OCI-LY7 (cell line): ENCODE results near the gene NEDD4. TPM values are rescaled to one million over a fixed set of nuclear protein-coding genes. Genes with fewer than 3 reads are reported as not detected.

Source experiments
- BruUV-seq: library from RNA; stranded (reverse); fragments of 400-500 nt; replicated peaks from 2 replicates; lab custom pipeline; 2021; lab: Mats Ljungman, UMichigan
- CTCF ChIA-PET: fragments of 300-600 bp; sonication (Branson Sonifier 250); formaldehyde crosslinking; loops from one replicate; lab custom pipeline; 2022; ENCODE audit warnings: antibody characterized with exemption; ENCODE audit not compliant: unreplicated experiment; lab: Charles Lee
- POLR2A ChIA-PET: fragments of 300-600 bp; sonication (Branson Sonifier 250); formaldehyde crosslinking; loops from one replicate; lab custom pipeline; 2022; ENCODE audit warnings: antibody characterized with exemption; lab: Charles Lee
- DNase-seq: peaks from one replicate; pipeline ENCODE4 v3.0.0-alpha.2; 2015; ENCODE audit warnings: low spot score
- H2AFZ ChIP-seq: fragments of 200-600 bp; sonication (generic), shearing (Covaris generic); 2 replicates; pipeline ENCODE4 v1.6.1; 2014; ENCODE audit warnings: mild to moderate bottlenecking, antibody characterized with exemption, low read length, moderate library complexity
- H3K27ac ChIP-seq: fragments of 200-600 bp; sonication (generic); 2 replicates; pipeline ENCODE4 v1.5.1; 2014; ENCODE audit warnings: mixed run types, low read depth, mild to moderate bottlenecking, moderate library complexity, low read length, inconsistent platforms; ENCODE audit not compliant: poor library complexity, severe bottlenecking
- H3K36me3 ChIP-seq: fragments of 200-600 bp; sonication (generic); 2 replicates; pipeline ENCODE4 v1.6.1; 2014; ENCODE audit warnings: mild to moderate bottlenecking, antibody characterized with exemption, low read length, moderate library complexity, mixed read lengths; ENCODE audit not compliant: insufficient read depth
- H3K4me1 ChIP-seq: fragments of 200-600 bp; sonication (generic); 2 replicates; pipeline ENCODE4 v1.5.1; 2014; ENCODE audit warnings: mild to moderate bottlenecking, low read length; ENCODE audit not compliant: insufficient read depth, poor library complexity, severe bottlenecking
- H3K4me2 ChIP-seq: fragments of 200-600 bp; sonication (generic); 2 replicates; pipeline ENCODE4 v1.6.1; 2014; ENCODE audit warnings: mild to moderate bottlenecking, low read length
- H3K4me3 ChIP-seq: fragments of 200-600 bp; sonication (generic); 2 replicates; pipeline ENCODE4 v1.5.1; 2014; ENCODE audit warnings: mild to moderate bottlenecking, low read depth, low read length; ENCODE audit not compliant: poor library complexity, severe bottlenecking
- H3K79me2 ChIP-seq: fragments of 200-600 bp; sonication (generic); 2 replicates; pipeline ENCODE4 v1.6.1; 2016; ENCODE audit warnings: low read depth, mild to moderate bottlenecking, low read length, moderate library complexity, mixed read lengths; ENCODE audit not compliant: insufficient read depth
- H3K9me2 ChIP-seq: fragments of 200-600 bp; sonication (generic); 2 replicates; pipeline ENCODE4 v1.6.1; 2016; ENCODE audit warnings: mild to moderate bottlenecking, low read length, mixed read lengths; ENCODE audit not compliant: insufficient read depth
- H3K9me3 ChIP-seq: fragments of 200-600 bp; sonication (generic); 2 replicates; pipeline ENCODE4 v1.6.1; 2014; ENCODE audit warnings: mild to moderate bottlenecking, mixed run types, low read length, mixed read lengths
- H4K20me1 ChIP-seq: fragments of 200-600 bp; sonication (generic); 2 replicates; pipeline ENCODE4 v1.6.1; 2014; ENCODE audit warnings: mild to moderate bottlenecking, antibody characterized with exemption, low read length, moderate library complexity, mixed read lengths; ENCODE audit not compliant: insufficient read depth
- EZH2phosphoT487 ChIP-seq: fragments of 200-600 bp; sonication (generic); IDR thresholded peaks from 2 replicates; pipeline ENCODE4 v1.6.1; 2018; ENCODE audit warnings: low read depth, borderline replicate concordance, mild to moderate bottlenecking, mixed run types, antibody characterized with exemption, low read length, moderate library complexity, mixed read lengths
- intact Hi-C: fragments of 100-400 bp; cut with micrococcal nuclease; formaldehyde crosslinking; loops from one replicate; pipeline ENCODE4 v1.10.0; 2022; ENCODE audit not compliant: unreplicated experiment
- total RNA-seq, 2 experiments: library from RNA; depleted of rRNA in 1 of 2; stranded (reverse); fragments of >200 nt in 1 of 2; shearing (Covaris generic) in 1 of 2; gene quantifications; 2 replicates each; pipeline ENCODE4 v1.2.3, GENCODE V29; 2014 to 2022
- TF ChIP-seq, protein P1 (sequence below): fragments of 200-600 bp; sonication (generic); conservative IDR thresholded peaks from 2 replicates; pipeline ENCODE4 v1.5.1; 2014; ENCODE audit warnings: mild to moderate bottlenecking, antibody characterized with exemption, low read length, moderate library complexity, mixed read lengths

Gene NEDD4
- total RNA-seq, 2 experiments from 2014 or later: 4.8 to 12.7 TPM

DNA sequence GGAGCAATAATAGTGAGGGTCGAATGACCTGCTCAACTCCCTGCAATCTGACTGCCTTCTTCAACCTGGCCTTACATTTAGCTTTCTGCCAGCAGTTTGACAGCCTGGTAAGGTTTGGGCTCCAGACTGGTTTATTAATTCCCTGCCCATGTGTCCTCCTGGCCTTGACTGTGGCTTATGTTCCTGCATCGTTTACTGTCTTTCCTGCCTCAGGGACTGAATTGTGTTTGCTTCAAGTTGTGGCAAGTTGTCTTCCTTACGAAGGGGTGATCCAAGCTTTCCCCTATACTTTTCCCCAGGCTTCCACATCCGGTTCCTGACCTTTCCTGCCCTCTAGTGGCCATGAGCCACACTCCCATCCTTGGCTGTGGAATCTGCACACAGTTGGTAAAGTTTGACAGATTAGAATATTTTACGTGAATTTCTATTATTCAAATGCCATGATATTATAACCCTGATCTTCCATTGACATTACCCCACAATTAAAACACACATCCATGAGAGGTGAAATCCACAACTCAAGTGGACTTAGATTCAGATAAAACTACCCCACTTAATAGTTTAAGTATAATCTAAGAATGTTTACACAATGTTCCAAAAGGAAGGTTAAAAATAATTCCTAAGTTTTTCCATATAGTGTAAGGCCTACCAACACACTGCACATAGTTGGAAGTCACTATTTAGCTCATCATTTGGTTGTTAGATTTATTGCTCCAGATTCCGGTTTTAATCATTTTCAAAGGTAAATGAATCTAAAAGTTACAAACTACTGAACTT, 95.7 kb downstream of the NEDD4 start:
- no peak overlapping the region for H2AFZ ChIP-seq
- DNase-seq: peak; percentile 14
- no peak for TF ChIP-seq EZH2phosphoT487
- TF ChIP-seq, protein P1, sequence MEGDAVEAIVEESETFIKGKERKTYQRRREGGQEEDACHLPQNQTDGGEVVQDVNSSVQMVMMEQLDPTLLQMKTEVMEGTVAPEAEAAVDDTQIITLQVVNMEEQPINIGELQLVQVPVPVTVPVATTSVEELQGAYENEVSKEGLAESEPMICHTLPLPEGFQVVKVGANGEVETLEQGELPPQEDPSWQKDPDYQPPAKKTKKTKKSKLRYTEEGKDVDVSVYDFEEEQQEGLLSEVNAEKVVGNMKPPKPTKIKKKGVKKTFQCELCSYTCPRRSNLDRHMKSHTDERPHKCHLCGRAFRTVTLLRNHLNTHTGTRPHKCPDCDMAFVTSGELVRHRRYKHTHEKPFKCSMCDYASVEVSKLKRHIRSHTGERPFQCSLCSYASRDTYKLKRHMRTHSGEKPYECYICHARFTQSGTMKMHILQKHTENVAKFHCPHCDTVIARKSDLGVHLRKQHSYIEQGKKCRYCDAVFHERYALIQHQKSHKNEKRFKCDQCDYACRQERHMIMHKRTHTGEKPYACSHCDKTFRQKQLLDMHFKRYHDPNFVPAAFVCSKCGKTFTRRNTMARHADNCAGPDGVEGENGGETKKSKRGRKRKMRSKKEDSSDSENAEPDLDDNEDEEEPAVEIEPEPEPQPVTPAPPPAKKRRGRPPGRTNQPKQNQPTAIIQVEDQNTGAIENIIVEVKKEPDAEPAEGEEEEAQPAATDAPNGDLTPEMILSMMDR: peak; percentile 91
- H4K20me1 ChIP-seq: no peaks in the 10 kb centered on the region
- no peaks in the 10 kb centered on the region for H3K9me3 ChIP-seq
- CTCF ChIA-PET: interaction anchor here (0.5 to 0.6 kb wide), 3 partner anchors 204 to 380 kb away, joined by 3 to 4 read pairs (median 4); no protein-coding TSS in a partner anchor
- intact Hi-C loops: no loop called here
- no peaks in the 10 kb centered on the region for H3K9me2 ChIP-seq
- H3K4me3 ChIP-seq: no peak overlapping the region
- no peaks in the 10 kb centered on the region for H3K36me3 ChIP-seq
- H3K4me2 ChIP-seq: no peak overlapping the region
- no peaks in the 10 kb centered on the region for H3K4me1 ChIP-seq
- H3K27ac ChIP-seq: no peak overlapping the region
- BruUV-seq: no TSS peak
- POLR2A ChIA-PET: no interaction called here
- no peaks in the 10 kb centered on the region for H3K79me2 ChIP-seq

DNA sequence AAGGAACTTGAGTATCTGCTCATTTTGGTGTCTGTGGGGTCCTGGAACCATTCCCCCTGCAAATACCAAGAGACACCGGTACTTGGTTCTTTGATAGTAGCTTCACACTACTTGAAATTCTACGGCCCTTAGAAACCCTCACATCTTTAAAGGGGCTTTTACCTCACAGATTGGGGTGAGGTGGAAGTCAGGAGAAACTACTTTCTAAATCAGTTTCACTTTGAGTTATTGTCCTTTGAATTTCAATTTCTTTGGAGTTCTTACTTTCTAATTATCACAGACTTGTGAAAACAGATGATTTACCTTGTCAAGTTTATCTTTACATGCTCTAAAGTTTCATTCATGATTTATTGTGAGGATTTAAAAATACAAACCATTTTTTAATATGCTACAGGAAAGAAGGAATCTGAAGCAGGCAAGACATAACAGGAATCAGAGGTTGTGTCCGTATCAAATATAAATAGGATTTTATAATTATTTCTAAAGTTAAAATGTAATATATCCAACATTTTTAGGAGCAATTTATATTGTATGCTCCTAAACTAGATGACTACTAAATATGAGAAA, 98.9 kb downstream of the NEDD4 start:
- H4K20me1 ChIP-seq: no peaks in the 10 kb centered on the region
- ChIA-PET CTCF (no interaction called here), POLR2A (interaction anchor here (0.5 kb wide), 1 partner anchor 135 kb away, joined by 4 read pairs; no protein-coding TSS in a partner anchor)
- no peaks in the 10 kb centered on the region for H3K79me2 ChIP-seq
- H3K9me2 ChIP-seq: no peaks in the 10 kb centered on the region
- no TSS peak for BruUV-seq
- H3K4me2 ChIP-seq: no peak overlapping the region
- no peak overlapping the region for H2AFZ ChIP-seq
- no peaks in the 10 kb centered on the region for H3K9me3 ChIP-seq
- no peak overlapping the region for H3K27ac ChIP-seq
- no peaks in the 10 kb centered on the region for H3K36me3 ChIP-seq
- no peak overlapping the region for H3K4me3 ChIP-seq
- H3K4me1 ChIP-seq: no peaks in the 10 kb centered on the region
- DNase-seq: no peak
- TF ChIP-seq, protein P1: no peak
- no peak for TF ChIP-seq EZH2phosphoT487
- intact Hi-C loops: no loop called here

DNA sequence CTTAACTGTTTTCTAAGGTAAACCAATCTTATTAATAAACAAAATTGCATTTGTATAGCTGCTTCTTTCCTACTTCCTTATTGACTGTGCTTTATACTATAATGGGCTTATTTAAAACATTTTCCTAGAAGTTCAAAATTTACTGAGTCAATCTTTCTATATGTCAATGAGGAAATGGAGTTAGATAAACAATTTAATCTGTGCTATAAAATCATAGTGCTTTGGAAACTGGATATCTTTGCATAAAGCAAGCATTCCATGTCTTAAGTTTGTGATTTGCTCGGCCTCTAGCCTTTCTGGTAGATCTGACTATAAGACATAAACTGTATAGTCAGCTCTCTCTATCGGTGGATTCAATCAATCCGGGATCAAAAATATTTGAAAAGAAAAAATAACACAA, 99.6 kb downstream of the NEDD4 start:
- CTCF ChIA-PET: no interaction called here
- H3K9me3 ChIP-seq: no peaks in the 10 kb centered on the region
- H4K20me1 ChIP-seq: no peaks in the 10 kb centered on the region
- H2AFZ ChIP-seq: no peak overlapping the region
- no peak overlapping the region for H3K4me2 ChIP-seq
- H3K4me1 ChIP-seq: no peaks in the 10 kb centered on the region
- no TSS peak for BruUV-seq
- no peak for DNase-seq
- TF ChIP-seq, protein P1: no peak
- TF ChIP-seq EZH2phosphoT487: no peak
- no peak overlapping the region for H3K27ac ChIP-seq
- no peaks in the 10 kb centered on the region for H3K79me2 ChIP-seq
- intact Hi-C loops: no loop called here
- POLR2A ChIA-PET: interaction anchor here (0.5 to 1.4 kb wide), 2 partner anchors 33 to 135 kb away, joined by 4 to 5 read pairs; no protein-coding TSS in a partner anchor
- H3K36me3 ChIP-seq: no peaks in the 10 kb centered on the region
- no peak overlapping the region for H3K4me3 ChIP-seq
- no peaks in the 10 kb centered on the region for H3K9me2 ChIP-seq
